ENCODE measurements around the gene BMPR1A. TPM values are rescaled to one million over a fixed set of nuclear protein-coding genes. Genes with fewer than 3 reads are reported as not detected.

Gene BMPR1A
- total RNA-seq, 1 experiment from 2014 or later, result 42.6 TPM

DNA sequence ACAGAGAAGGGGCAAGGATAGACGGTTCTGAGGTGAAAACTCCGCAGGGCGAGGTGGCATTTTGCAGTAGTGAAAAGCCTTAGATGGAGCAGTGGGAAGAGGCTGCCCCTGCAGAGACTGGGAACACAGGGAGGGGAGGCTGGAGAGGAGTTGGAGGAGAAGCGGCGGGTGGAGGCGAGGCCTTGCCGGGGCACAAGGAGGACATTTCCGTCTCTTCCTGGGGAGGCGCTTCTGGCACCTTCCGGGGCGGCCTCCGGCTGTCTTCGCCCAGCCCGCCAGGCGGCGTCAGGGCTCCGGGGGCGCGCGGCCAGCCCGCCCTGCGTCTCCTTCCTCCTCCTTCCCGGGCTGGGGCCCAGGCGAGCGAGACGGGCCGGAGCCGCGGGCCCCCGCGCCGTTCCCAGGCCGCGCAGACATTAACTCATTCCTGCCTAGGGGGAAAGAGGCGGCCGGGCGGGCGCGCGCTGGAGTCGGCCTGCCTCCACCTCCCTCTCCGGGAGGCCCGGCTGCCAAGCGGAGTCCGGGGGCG lies 45.4 kb upstream of the BMPR1A start (continued):
- TF ChIP-seq REST (IDR thresholded peaks at IDR 0.05; ENCODE audit: low read depth), result no peak
- TF ChIP-seq SP1 (IDR thresholded peaks at IDR 0.05; ENCODE audit: low read depth), result no peak

DNA sequence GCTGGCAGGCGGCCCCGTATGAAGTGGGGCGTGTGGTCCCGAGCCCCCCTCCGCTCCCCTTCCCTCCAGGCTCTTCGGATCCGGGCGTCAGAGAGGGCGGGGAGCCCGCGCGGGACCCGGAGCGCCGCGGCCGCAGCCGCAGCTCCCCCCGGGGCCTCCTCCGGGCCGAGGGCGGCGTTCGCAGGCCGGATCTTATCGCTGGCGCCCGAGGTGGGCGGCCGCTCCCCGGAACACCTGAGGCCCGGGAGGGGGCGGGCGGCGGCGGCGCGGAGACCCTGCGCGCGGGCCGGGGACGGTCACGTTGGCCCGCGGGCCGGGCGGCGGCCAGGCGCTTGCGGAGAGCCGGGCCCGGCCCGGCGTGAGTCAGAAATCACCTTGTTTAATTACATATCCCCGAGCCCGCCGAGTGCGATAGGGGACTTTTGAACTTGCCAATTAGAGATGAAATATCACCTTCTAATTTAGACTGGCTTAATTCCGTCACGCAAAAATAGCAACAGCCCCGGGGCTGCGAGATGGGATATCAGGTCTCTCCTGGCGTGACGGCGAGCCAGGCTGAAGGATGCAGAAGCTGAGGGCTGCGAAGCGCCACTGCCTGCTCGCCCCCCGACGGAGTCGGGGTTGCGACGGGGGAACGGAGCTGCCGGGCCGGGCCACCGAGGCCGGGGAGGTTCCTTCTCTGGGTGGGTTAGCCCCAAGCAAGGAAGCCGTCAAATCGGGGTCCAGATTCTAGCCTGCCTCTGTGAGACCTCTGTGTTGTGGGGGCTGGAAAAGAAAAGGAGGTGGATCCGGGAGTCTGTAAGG lies 44.7 kb upstream of the BMPR1A start:
- H3K79me2 ChIP-seq (ENCODE audit: insufficient read depth, low read length), result no peaks in the 10 kb centered on the region
- RAD21 ChIA-PET (ENCODE audit: low non-redundant PET in 1 of 2, low total read pairs in 2 of 2, uncharacterized antibody in 2 of 2, unreplicated experiment in 2 of 2), result no interaction called here
- H3K27me3 ChIP-seq (ENCODE audit: insufficient read depth, low read length), result no peaks in the 10 kb centered on the region
- peaks cover 8 to 19% of the 10 kb centered on the region in 2 experiments; a peak in 3 of 4 replicates for H3K4me1 ChIP-seq (ENCODE audit: control insufficient read depth in 1 of 2, insufficient read depth in 2 of 2, low read length in 2 of 2)
- H3K9me2 ChIP-seq (ENCODE audit: insufficient read depth), result no peaks in the 10 kb centered on the region
- H4K20me1 ChIP-seq (ENCODE audit: insufficient read depth), result no peaks in the 10 kb centered on the region
- H2AFZ ChIP-seq (ENCODE audit: low read depth, low read length, poor library complexity, severe bottlenecking), result peak overlapping the region; percentile 77
- peak overlapping the region; percentile 63 to 87 for H3K4me3 ChIP-seq (replicated peaks in 1 of 2; ENCODE audit: low read depth in 1 of 2, low read length in 2 of 2)
- DNase-seq (ENCODE audit: low read depth, low spot score), result no peak
- no peak for TF ChIP-seq ZNF274 (IDR thresholded peaks at IDR 0.05; ENCODE audit: low read depth, low read length)
- TF ChIP-seq ZFX (IDR thresholded peaks at IDR 0.05), result peak; percentile 95
- TF ChIP-seq EGR1 (IDR thresholded peaks at IDR 0.05; ENCODE audit: low read depth), result no peak
- ATAC-seq, result peak; percentile 55
- POLR2A ChIA-PET, result interaction anchor here (0.7 kb wide), 1 partner anchor 139 kb away, joined by 3 read pairs; no protein-coding TSS in a partner anchor
- peak overlapping the region; percentile 84 for H3K9ac ChIP-seq (ENCODE audit: low read length)
- H3K36me3 ChIP-seq (ENCODE audit: control insufficient read depth in 1 of 2, insufficient read depth in 2 of 2, low read length in 2 of 2), result no peaks in the 10 kb centered on the region
- H3K27ac ChIP-seq (ENCODE audit: low read depth, low read length), result peak overlapping the region; percentile 98
- CTCF ChIA-PET, result interaction anchor here (0.6 kb wide), 1 partner anchor 248 kb away, joined by 3 read pairs; no protein-coding TSS in a partner anchor
- BruUV-seq (replicated peaks), result no TSS peak
- intact Hi-C loops (cut with micrococcal nuclease), result loop anchor here (5.0 kb wide), 2 partner anchors 186 to 251 kb away; no protein-coding TSS in a partner anchor
- no peaks in the 10 kb centered on the region for H3K9me3 ChIP-seq (ENCODE audit: control insufficient read depth in 1 of 2, insufficient read depth in 1 of 2, low read depth in 1 of 2, low read length in 2 of 2)
- H3K4me2 ChIP-seq (ENCODE audit: low read length), result peak overlapping the region; percentile 99
